Skeletal muscle satellite cell (primary cell): Measurements from ENCODE around the gene EPX.

ENCODE experiments used
- H3K27me3 ChIP-seq: 2 replicates; pipeline ENCODE4 v1.7.0; 2013; ENCODE audit warnings: low read length; ENCODE audit not compliant: control insufficient read depth, insufficient read depth
- H3K36me3 ChIP-seq: 2 replicates; pipeline ENCODE4 v1.7.0; 2013; ENCODE audit warnings: mild to moderate bottlenecking, control low read depth, low read length; ENCODE audit not compliant: insufficient read depth
- H3K4me1 ChIP-seq: 2 replicates; pipeline ENCODE4 v1.7.0; 2013; ENCODE audit warnings: low read length; ENCODE audit not compliant: control insufficient read depth, insufficient read depth
- H3K4me2 ChIP-seq: 2 replicates; pipeline ENCODE4 v1.7.0; 2013; ENCODE audit warnings: mild to moderate bottlenecking, low read length
- H3K4me3 ChIP-seq: 2 replicates; pipeline ENCODE4 v1.7.0; 2013; ENCODE audit warnings: low read length
- H3K9ac ChIP-seq: 2 replicates; pipeline ENCODE4 v1.7.0; 2013; ENCODE audit warnings: mild to moderate bottlenecking, low read depth, low read length, moderate library complexity
- H3K9me3 ChIP-seq: replicated peaks from 2 replicates; pipeline ENCODE4 v1.7.0; 2013; ENCODE audit warnings: mild to moderate bottlenecking, control low read depth, low read length

Gene EPX

GRCh38 chr17:58231641-58232040 lies 39.1 kb downstream of the EPX start:
- Histone ChIP-seq H3K4me1 (peaks cover 5% of the 10 kb centered on the region), H3K27me3 (peaks cover 48% of the 10 kb centered on the region), H3K9ac (no peak overlapping the region), H3K4me3 (no peak overlapping the region), H3K36me3 (no peaks in the 10 kb centered on the region), H3K4me2 (no peak overlapping the region), H3K9me3 (no peaks in the 10 kb centered on the region)

- H3K4me1 ChIP-seq: peaks cover 5% of the 10 kb centered on the region
- no peak overlapping the region for H3K9ac ChIP-seq
- no peak overlapping the region for H3K4me3 ChIP-seq
- no peaks in the 10 kb centered on the region for H3K9me3 ChIP-seq
- H3K36me3 ChIP-seq: no peaks in the 10 kb centered on the region
- H3K27me3 ChIP-seq: peaks cover 55% of the 10 kb centered on the region
- H3K4me2 ChIP-seq: peak overlapping the region; percentile 15
These were observed 40.2 kb downstream of the EPX start for GRCh38 chr17:58232707-58233156.

GRCh38 chr17:58233543-58233942 lies 41.0 kb downstream of the EPX start:
- H3K9me3 ChIP-seq: no peaks in the 10 kb centered on the region
- no peak overlapping the region for H3K9ac ChIP-seq
- no peak overlapping the region for H3K4me2 ChIP-seq
- peaks cover 52% of the 10 kb centered on the region for H3K27me3 ChIP-seq
- H3K4me3 ChIP-seq: no peak overlapping the region
- no peaks in the 10 kb centered on the region for H3K36me3 ChIP-seq
- H3K4me1 ChIP-seq: peaks cover 5% of the 10 kb centered on the region

GRCh38 chr17:58234512-58234911 lies 42.0 kb downstream of the EPX start:
- no peak overlapping the region for H3K9ac ChIP-seq
- no peak overlapping the region for H3K4me3 ChIP-seq
- no peaks in the 10 kb centered on the region for H3K36me3 ChIP-seq
- no peaks in the 10 kb centered on the region for H3K9me3 ChIP-seq
- H3K4me2 ChIP-seq: no peak overlapping the region
- H3K27me3 ChIP-seq: peaks cover 54% of the 10 kb centered on the region
- peaks cover 5% of the 10 kb centered on the region for H3K4me1 ChIP-seq

- H3K9ac ChIP-seq: no peak overlapping the region
- no peaks in the 10 kb centered on the region for H3K36me3 ChIP-seq
- no peak overlapping the region for H3K4me3 ChIP-seq
- peaks cover 63% of the 10 kb centered on the region for H3K27me3 ChIP-seq
- H3K4me2 ChIP-seq: no peak overlapping the region
- H3K4me1 ChIP-seq: peaks cover 5% of the 10 kb centered on the region
- H3K9me3 ChIP-seq: no peaks in the 10 kb centered on the region
These were observed 43.3 kb downstream of the EPX start for GRCh38 chr17:58235821-58236220.

GRCh38 chr17:58236394-58236793 lies 43.9 kb downstream of the EPX start:
- H3K36me3 ChIP-seq: no peaks in the 10 kb centered on the region
- H3K4me2 ChIP-seq: no peak overlapping the region
- no peaks in the 10 kb centered on the region for H3K9me3 ChIP-seq
- no peak overlapping the region for H3K4me3 ChIP-seq
- peaks cover 5% of the 10 kb centered on the region for H3K4me1 ChIP-seq
- H3K27me3 ChIP-seq: peaks cover 68% of the 10 kb centered on the region
- H3K9ac ChIP-seq: no peak overlapping the region

GRCh38 chr17:58238147-58238634 lies 45.7 kb downstream of the EPX start, which contains the start of gene LPO:
TSS of gene LPO (plus strand) at chr17:58238584. CDS start at chr17:58242980, 4,396 bp downstream.
- Histone ChIP-seq H3K9me3 (no peaks in the 10 kb centered on the region), H3K4me1 (no peaks in the 10 kb centered on the region), H3K27me3 (peaks cover 80% of the 10 kb centered on the region), H3K4me2 (no peak within 1 kb of the TSS), H3K36me3 (no peaks in the 10 kb centered on the region), H3K4me3 (no peak within 1 kb of the TSS), H3K9ac (no peak within 1 kb of the TSS)

- Histone ChIP-seq H3K9me3 (no peaks in the 10 kb centered on the region), H3K9ac (no peak overlapping the region), H3K4me1 (no peaks in the 10 kb centered on the region), H3K4me3 (no peak overlapping the region), H3K36me3 (no peaks in the 10 kb centered on the region), H3K4me2 (no peak overlapping the region), H3K27me3 (peaks cover 88% of the 10 kb centered on the region)
These were observed 47.5 kb downstream of the EPX start for GRCh38 chr17:58239987-58240386.

GRCh38 chr17:58242171-58242784 lies 49.8 kb downstream of the EPX start:
- no peaks in the 10 kb centered on the region for H3K36me3 ChIP-seq
- H3K9me3 ChIP-seq: no peaks in the 10 kb centered on the region
- H3K27me3 ChIP-seq: peaks cover 84% of the 10 kb centered on the region
- H3K9ac ChIP-seq: no peak overlapping the region
- H3K4me1 ChIP-seq: no peaks in the 10 kb centered on the region
- no peak overlapping the region for H3K4me2 ChIP-seq
- H3K4me3 ChIP-seq: no peak overlapping the region

GRCh38 chr17:58244963-58245362 lies 52.4 kb downstream of the EPX start:
- H3K4me1 ChIP-seq: peaks cover 8% of the 10 kb centered on the region
- H3K27me3 ChIP-seq: peaks cover 90% of the 10 kb centered on the region
- H3K9me3 ChIP-seq: no peaks in the 10 kb centered on the region
- H3K36me3 ChIP-seq: no peaks in the 10 kb centered on the region
- H3K4me3 ChIP-seq: no peak overlapping the region
- H3K9ac ChIP-seq: no peak overlapping the region
- H3K4me2 ChIP-seq: no peak overlapping the region

- H3K4me3 ChIP-seq: no peak overlapping the region
- no peaks in the 10 kb centered on the region for H3K36me3 ChIP-seq
- H3K27me3 ChIP-seq: peaks cover 90% of the 10 kb centered on the region
- no peak overlapping the region for H3K9ac ChIP-seq
- no peaks in the 10 kb centered on the region for H3K9me3 ChIP-seq
- H3K4me2 ChIP-seq: no peak overlapping the region
- peaks cover 8% of the 10 kb centered on the region for H3K4me1 ChIP-seq
These were observed 53.0 kb downstream of the EPX start for GRCh38 chr17:58245428-58246103.
